HepG2 (cell line): ENCODE data around the gene HAS3. TPM values are rescaled to one million over a fixed set of nuclear protein-coding genes. Genes with fewer than 3 reads are reported as not detected.

Experiments
- ARNT2 ChIP-seq: sonication (generic); formaldehyde crosslinking; IDR thresholded peaks from 2 replicates; pipeline ENCODE4 v1.8.0; 2022; ENCODE audit warnings: mild to moderate bottlenecking, low read depth, missing genetic modification reagents, moderate library complexity
- DR1 ChIP-seq: sonication (generic); formaldehyde crosslinking; IDR thresholded peaks from 2 replicates; pipeline ENCODE4 v1.8.0; 2021; ENCODE audit warnings: mild to moderate bottlenecking, missing genetic modification reagents, inconsistent platforms
- EED ChIP-seq: sonication (generic); formaldehyde crosslinking; IDR thresholded peaks from 2 replicates; pipeline ENCODE4 v1.5.0; 2020; ENCODE audit warnings: mild to moderate bottlenecking, missing genetic modification reagents
- FOXM1 ChIP-seq: sonication (generic); formaldehyde crosslinking; IDR thresholded peaks from 2 replicates; pipeline ENCODE4 v1.5.0; 2020; ENCODE audit warnings: missing genetic modification reagents
- GABPB1 ChIP-seq: IDR thresholded peaks from 2 replicates; pipeline ENCODE4 v1.6.1; 2016; ENCODE audit warnings: mild to moderate bottlenecking, missing genetic modification reagents, moderate library complexity, missing compliant biosample characterization
- GATAD2A ChIP-seq: IDR thresholded peaks from 2 replicates; pipeline ENCODE4 v1.6.1; 2016
- IKZF4 ChIP-seq: sonication (generic); formaldehyde crosslinking; IDR thresholded peaks from 2 replicates; pipeline ENCODE4 v1.5.1; 2020; ENCODE audit warnings: borderline replicate concordance, mild to moderate bottlenecking, low read depth, missing genetic modification reagents; ENCODE audit errors: not compliant biosample characterization
- JDP2 ChIP-seq: sonication (generic); formaldehyde crosslinking; IDR thresholded peaks from 2 replicates; pipeline ENCODE4 v1.8.1; 2022; ENCODE audit warnings: missing genetic modification reagents, borderline replicate concordance
- NAIF1 ChIP-seq: sonication (generic); formaldehyde crosslinking; IDR thresholded peaks from 2 replicates; pipeline ENCODE4 v1.5.0; 2020; ENCODE audit warnings: mild to moderate bottlenecking, missing genetic modification reagents, borderline replicate concordance
- NBN ChIP-seq: fragments of 450-650 bp; conservative IDR thresholded peaks from 2 replicates; pipeline ENCODE4 v1.6.1; 2017
- NR3C1 ChIP-seq: sonication (generic); formaldehyde crosslinking; IDR thresholded peaks from 2 replicates; pipeline ENCODE4 v1.4.0; 2020; ENCODE audit warnings: missing genetic modification reagents
- POLR2AphosphoS2 ChIP-seq: IDR thresholded peaks from 2 replicates; pipeline ENCODE4 v1.6.1; 2011; ENCODE audit warnings: low read depth, low read length, improper control_type of control experiment
- PRPF4 ChIP-seq: fragments of 200-400 bp; formaldehyde crosslinking; IDR thresholded peaks from 2 replicates; pipeline ENCODE4 v1.6.1; 2016; ENCODE audit warnings: low read length, low read depth; ENCODE audit not compliant: poor library complexity, severe bottlenecking
- RCOR2 ChIP-seq: IDR thresholded peaks from 2 replicates; pipeline ENCODE4 v1.6.1; 2016; ENCODE audit warnings: missing biosample characterization, missing genetic modification reagents
- SP140L ChIP-seq: sonication (generic); formaldehyde crosslinking; IDR thresholded peaks from 2 replicates; pipeline ENCODE4 v1.4.0; 2020; ENCODE audit warnings: missing genetic modification reagents, borderline replicate concordance
- ZNF775 ChIP-seq: sonication (generic); formaldehyde crosslinking; IDR thresholded peaks from 2 replicates; pipeline ENCODE4 v1.4.0; 2020; ENCODE audit warnings: missing genetic modification reagents, mild to moderate bottlenecking, moderate library complexity, borderline replicate concordance
- ZSCAN21 ChIP-seq: sonication (generic); formaldehyde crosslinking; IDR thresholded peaks from 2 replicates; pipeline ENCODE4 v1.8.0; 2022; ENCODE audit warnings: mild to moderate bottlenecking, missing genetic modification reagents, moderate library complexity, borderline replicate concordance
- ZSCAN29 ChIP-seq: sonication (generic); formaldehyde crosslinking; conservative IDR thresholded peaks from 2 replicates; pipeline ENCODE4 v1.4.0; 2020; ENCODE audit warnings: mild to moderate bottlenecking, missing genetic modification reagents
- polyA plus RNA-seq, 8 experiments: library from polyadenylated mRNA; depleted of rRNA in 3 of 8; stranded (reverse) in 7 of 8; unstranded in 1 of 8; fragments of >200 nt; fragmentation: Illumina TruSeq in 4 of 8; extraction: Trizol in 4 of 8; gene quantifications; 2 replicates each; pipeline versions ENCODE4 v1.2.1 to v1.2.3, GENCODE V29; 2011 to 2016; ENCODE audit warnings: low read depth in 4 of 8, missing spikeins in 1 of 8, mixed read lengths in 1 of 8; ENCODE audit not compliant: insufficient read depth in 1 of 8
- total RNA-seq, 5 experiments: library from RNA; depleted of rRNA; stranded (reverse); fragments of >200 nt; fragmentation: Illumina TruSeq; extraction: Trizol; gene quantifications; 2 replicates each; pipeline ENCODE4 v1.2.3, GENCODE V29; 2016; ENCODE audit warnings: low read depth in 1 of 5
- TF ChIP-seq, protein P1 (sequence below): fragments of 450-650 bp; IDR thresholded peaks from 2 replicates; pipeline ENCODE4 v1.6.1; 2017; ENCODE audit warnings: mild to moderate bottlenecking
- TF ChIP-seq, protein P2 (sequence below): sonication (generic); formaldehyde crosslinking; conservative IDR thresholded peaks from 2 replicates; pipeline ENCODE4 v1.8.0; 2022; ENCODE audit warnings: low read depth, missing genetic modification reagents
- TF ChIP-seq, protein P3 (sequence below): IDR thresholded peaks from 2 replicates; pipeline ENCODE4 v1.6.1; 2018; ENCODE audit warnings: missing genetic modification reagents, mild to moderate bottlenecking, missing compliant biosample characterization

Gene HAS3
- total and polyA plus RNA-seq, 2 of the 13 experiments (the other 11 are each of a cell fraction or from before 2014, with no cell fraction given), result 0.04 to 0.30 TPM

DNA sequence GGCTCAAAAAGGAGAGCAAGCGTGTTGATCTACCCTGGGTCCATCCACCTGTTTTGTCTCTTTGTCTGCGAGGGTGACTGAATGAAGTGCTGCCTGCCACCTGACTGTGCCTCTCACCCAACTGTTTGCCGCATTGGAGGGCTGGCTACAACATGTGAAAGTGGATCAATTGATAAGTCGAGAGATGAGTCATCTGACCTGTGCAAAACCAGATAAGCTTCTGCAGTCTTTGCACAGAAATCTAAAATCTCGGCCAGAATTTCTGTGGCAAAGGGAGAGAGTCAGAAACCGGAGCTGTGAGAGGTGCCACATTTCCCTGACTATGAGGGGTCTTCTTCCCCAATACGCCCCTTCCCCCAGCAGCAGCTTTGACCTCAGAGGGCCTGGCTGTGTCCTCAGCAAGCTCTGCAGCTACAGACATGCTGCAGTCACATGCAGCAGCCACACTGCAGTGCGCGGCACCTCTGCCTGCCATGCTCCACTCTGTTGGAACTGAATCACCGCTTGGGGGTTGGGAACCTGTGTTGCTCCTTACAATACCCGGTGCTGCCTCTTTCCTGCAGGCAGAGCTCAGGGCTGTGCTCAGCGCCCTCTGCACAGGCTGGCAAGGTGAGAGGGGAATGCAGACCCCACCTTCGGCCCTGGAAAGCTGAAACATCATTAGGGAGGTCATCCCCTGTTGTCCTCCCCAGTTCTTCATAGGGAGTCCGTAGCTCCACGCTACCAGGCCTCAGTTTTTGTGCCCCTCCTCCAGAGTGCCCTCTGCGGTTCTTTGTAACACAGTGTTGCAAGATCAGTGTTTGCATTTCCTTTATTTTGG lies 16.2 kb upstream of the HAS3 start (continued):
- TF ChIP-seq, protein P1, sequence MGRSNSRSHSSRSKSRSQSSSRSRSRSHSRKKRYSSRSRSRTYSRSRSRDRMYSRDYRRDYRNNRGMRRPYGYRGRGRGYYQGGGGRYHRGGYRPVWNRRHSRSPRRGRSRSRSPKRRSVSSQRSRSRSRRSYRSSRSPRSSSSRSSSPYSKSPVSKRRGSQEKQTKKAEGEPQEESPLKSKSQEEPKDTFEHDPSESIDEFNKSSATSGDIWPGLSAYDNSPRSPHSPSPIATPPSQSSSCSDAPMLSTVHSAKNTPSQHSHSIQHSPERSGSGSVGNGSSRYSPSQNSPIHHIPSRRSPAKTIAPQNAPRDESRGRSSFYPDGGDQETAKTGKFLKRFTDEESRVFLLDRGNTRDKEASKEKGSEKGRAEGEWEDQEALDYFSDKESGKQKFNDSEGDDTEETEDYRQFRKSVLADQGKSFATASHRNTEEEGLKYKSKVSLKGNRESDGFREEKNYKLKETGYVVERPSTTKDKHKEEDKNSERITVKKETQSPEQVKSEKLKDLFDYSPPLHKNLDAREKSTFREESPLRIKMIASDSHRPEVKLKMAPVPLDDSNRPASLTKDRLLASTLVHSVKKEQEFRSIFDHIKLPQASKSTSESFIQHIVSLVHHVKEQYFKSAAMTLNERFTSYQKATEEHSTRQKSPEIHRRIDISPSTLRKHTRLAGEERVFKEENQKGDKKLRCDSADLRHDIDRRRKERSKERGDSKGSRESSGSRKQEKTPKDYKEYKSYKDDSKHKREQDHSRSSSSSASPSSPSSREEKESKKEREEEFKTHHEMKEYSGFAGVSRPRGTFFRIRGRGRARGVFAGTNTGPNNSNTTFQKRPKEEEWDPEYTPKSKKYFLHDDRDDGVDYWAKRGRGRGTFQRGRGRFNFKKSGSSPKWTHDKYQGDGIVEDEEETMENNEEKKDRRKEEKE, result no peak
- TF ChIP-seq SP140L (CRISPR knock-in tag), result no peak
- no peak for TF ChIP-seq IKZF4 (CRISPR knock-in tag)
- no peak for TF ChIP-seq EED (CRISPR knock-in tag)
- TF ChIP-seq, protein P2, sequence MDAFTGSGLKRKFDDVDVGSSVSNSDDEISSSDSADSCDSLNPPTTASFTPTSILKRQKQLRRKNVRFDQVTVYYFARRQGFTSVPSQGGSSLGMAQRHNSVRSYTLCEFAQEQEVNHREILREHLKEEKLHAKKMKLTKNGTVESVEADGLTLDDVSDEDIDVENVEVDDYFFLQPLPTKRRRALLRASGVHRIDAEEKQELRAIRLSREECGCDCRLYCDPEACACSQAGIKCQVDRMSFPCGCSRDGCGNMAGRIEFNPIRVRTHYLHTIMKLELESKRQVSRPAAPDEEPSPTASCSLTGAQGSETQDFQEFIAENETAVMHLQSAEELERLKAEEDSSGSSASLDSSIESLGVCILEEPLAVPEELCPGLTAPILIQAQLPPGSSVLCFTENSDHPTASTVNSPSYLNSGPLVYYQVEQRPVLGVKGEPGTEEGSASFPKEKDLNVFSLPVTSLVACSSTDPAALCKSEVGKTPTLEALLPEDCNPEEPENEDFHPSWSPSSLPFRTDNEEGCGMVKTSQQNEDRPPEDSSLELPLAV (CRISPR knock-in tag), result peak; percentile 66; the same call in 1 of the 2 replicates
- TF ChIP-seq POLR2AphosphoS2, result no peak
- TF ChIP-seq JDP2, result no peak
- TF ChIP-seq NR3C1 (CRISPR knock-in tag), result no peak
- 0 out of 2 replicates have a peak, but pooled peaks have one; percentile 33 for TF ChIP-seq GABPB1 (CRISPR knock-in tag)
- TF ChIP-seq GATAD2A (CRISPR knock-in tag), result peak; percentile 31
- no peak for TF ChIP-seq ZSCAN29
- no peak for TF ChIP-seq ZNF775 (CRISPR knock-in tag)
- TF ChIP-seq RCOR2 (CRISPR knock-in tag), result no peak; the same call in 1 of the 2 replicates
- TF ChIP-seq ARNT2, result peak; percentile 33; the same call in 1 of the 2 replicates
- TF ChIP-seq NAIF1, result no peak
- TF ChIP-seq FOXM1 (CRISPR knock-in tag), result no peak
- TF ChIP-seq, protein P3, sequence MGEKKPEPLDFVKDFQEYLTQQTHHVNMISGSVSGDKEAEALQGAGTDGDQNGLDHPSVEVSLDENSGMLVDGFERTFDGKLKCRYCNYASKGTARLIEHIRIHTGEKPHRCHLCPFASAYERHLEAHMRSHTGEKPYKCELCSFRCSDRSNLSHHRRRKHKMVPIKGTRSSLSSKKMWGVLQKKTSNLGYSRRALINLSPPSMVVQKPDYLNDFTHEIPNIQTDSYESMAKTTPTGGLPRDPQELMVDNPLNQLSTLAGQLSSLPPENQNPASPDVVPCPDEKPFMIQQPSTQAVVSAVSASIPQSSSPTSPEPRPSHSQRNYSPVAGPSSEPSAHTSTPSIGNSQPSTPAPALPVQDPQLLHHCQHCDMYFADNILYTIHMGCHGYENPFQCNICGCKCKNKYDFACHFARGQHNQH (CRISPR knock-in tag), result 0 out of 2 replicates have a peak, but pooled peaks have one; percentile 7
- no peak for TF ChIP-seq PRPF4
- no peak for TF ChIP-seq DR1 (CRISPR knock-in tag)
- TF ChIP-seq NBN, result no peak
- TF ChIP-seq ZSCAN21 (CRISPR knock-in tag), result no peak
